GM19351 (cell line): Measurements from ENCODE around the gene CA12.

Experiments
- ATAC-seq: cut with Tn5 transposase; IDR thresholded peaks from one replicate; pipeline ENCODE4 v1.9.1; 2021; ENCODE audit warnings: mild to moderate bottlenecking, moderate library complexity; ENCODE audit not compliant: unreplicated experiment

The CA12 gene

DNA sequence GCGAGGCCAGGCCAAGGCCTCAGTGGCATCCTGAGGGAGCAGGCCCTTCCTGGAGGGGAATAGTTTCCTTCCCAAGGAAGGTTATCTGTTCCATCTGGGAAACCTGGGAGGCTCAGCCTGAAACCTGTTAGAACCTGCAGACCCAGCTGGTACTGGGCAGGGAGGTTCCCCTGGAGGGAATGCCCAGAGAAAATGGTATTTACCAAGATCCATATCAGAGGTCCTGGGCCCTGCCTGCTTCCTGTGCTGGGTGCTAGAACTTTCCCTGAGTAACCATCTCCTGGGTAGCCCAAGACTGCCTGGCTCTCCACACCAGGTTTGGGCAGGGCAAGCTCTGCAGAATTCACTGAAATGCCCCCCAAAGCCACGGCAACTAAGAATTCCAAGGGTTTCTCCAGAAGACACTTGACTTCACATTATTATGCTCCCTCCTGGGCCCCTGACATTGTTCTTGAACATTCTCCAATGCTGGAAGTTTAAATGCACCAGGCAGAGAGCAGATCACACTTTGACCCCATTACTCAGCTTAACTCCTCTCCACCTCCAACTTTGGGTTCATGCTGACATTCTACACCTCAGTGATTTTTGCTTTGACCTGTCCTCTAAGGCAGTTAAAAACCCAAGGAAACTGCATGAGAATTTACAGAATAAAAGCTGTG is 2.0 kb downstream of the CA12 start:
- no peak for ATAC-seq

DNA sequence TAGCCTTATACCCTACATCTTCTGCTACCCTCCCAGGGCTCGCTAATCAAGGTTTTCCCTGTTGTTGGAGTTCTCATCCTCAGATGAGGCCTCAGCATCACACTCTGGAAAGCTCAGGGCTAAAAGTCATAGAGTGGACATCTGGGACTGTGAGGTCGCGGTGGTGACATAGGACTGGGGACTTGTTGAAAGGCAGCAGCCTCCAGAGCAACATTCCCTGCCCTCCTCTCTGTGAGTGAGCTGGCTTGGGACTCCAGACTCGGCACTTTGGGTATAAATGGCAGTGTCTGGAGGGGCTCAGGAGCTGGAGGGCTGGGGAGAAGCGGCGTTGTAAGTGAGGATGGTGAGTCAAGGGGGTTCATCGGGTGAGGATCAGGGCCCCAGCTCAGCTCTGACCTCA is 2.7 kb downstream of the CA12 start:
- ATAC-seq: no peak

GRCh38 chr15:63374686-63375520 is 6.7 kb downstream of the CA12 start:
- no peak for ATAC-seq

GRCh38 chr15:63373866-63374548 is 7.6 kb downstream of the CA12 start:
- no peak for ATAC-seq

- no peak for ATAC-seq
These were observed 8.3 kb downstream of the CA12 start for GRCh38 chr15:63373330-63373729.

GRCh38 chr15:63372753-63373152 is 8.9 kb downstream of the CA12 start:
- no peak for ATAC-seq

DNA sequence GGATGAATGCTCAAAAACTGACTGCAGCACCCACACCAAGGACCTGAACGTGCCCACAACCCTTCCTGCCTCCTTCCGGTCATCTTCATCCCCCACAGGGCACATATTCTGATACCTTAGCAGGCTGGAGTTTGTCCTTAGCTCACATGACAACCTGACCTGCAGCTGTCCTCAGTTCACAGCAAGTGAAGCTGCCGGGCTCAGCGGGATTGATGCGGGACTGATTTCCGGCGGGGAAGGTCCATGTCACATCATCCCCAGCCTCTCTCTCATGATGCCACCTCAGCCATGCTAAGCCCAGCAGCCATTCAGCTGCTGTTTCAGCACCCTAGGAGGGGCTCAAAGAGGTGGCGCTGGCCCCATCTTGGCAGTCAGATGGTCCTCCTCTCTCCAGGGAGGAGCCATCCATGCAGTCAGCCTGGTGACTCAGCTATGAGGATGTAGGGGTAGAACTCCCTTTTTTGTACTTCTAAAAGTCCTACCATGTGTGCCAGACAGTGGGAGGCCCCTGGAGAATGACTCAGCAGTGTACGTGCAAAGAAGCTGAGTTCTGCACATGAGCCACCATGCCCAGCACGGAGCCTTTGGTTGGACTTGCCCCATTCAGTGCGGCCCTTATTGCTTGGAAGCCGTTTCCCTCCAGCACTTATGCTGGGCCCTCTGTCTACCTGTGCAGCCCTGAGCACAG is 9.5 kb downstream of the CA12 start:
- no peak for ATAC-seq

DNA sequence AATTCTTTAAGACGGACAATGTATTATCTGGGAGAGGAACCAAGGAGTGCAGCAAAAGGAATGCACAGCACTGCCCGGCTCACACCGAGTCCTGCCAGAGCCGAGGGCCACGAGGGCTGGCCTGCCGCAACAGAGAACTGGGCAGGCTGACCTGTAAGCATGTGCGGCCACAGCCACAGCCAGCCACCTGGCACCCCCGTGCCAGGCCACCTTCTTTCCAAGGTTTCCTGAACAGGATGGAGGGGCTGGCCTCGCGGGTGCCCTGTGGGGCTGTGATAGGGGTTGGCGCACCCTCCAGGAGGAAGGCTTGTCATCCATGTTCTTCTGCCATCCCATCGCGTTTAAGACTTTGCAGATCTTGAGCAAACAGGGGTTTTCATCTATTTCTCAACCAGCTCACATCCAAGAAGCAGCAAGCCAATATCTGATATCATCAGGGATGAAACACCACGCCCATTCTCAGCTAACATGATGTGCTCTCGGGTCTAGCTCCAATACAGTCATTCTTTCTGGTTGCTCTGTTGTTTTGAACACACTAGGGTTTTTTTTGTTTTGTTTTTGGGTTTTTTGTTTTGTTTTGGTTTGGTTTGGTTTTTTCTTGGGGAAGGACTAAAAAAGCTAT is 10.2 kb downstream of the CA12 start:
- no peak for ATAC-seq

- ATAC-seq: no peak
These were observed 10.9 kb downstream of the CA12 start for GRCh38 chr15:63370764-63371163.

GRCh38 chr15:63369781-63370180 is 11.9 kb downstream of the CA12 start:
- ATAC-seq: no peak

- ATAC-seq: no peak
These were observed 12.3 kb downstream of the CA12 start for GRCh38 chr15:63369296-63369695.

DNA sequence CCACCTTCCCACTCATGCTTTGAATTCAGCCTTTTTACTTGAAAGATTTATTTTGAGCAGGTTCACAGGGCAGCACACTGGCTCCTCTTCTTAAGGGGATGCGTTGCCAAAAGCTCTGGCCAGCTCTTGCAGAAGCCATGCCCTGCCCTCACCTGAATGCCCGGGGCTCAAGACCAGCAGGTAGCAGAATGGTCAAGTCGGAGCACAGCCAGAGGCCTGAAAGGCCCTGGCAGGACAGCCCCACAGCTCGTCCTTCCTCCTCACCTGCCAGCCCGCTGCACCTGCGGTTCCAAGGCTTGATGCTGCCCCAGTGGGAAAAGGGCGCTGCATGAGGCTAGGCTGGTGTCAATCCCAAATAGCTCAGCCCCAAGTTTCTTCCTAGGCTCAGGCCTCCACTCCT is 13.1 kb downstream of the CA12 start:
- no peak for ATAC-seq

GRCh38 chr15:63367900-63368299 is 13.7 kb downstream of the CA12 start:
- no peak for ATAC-seq

DNA sequence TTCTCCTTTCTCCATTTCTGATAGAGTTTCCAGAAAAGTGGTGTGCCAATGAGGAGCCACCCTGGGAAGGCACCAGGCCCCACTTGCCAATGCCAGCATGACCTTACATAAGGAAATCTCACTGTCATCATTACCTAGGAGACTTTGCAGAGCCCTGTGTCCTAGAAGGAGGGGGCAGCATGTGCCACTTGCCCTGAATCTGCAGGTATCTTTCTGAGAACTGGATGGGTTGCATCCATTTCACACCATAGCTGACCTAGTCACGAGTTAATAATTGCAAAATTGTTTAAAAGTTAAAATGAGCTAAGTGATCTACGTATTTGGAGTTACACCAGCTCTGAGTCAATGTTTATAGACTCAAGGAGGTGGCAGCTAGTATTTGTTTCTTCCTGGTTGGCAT is 14.3 kb downstream of the CA12 start:
- no peak for ATAC-seq

DNA sequence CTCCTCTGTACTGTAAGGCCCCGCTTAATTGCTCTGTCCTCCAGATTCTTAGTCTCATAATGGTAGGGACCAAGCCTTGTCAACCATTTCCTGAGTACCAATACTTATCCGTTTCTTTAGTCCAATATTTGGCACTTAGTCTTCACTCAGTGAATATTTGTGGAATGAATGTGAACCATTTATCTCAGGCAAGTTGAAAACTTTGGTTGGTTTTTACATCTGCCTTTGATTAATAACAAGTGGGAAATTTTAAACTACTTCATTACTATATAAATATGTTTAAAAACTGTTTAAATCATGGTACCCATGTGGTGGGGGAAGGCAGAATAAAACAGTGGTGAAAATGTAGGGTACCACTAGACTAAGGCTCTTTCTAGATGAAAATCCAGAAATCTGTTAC is 15.2 kb downstream of the CA12 start:
- no peak for ATAC-seq

DNA sequence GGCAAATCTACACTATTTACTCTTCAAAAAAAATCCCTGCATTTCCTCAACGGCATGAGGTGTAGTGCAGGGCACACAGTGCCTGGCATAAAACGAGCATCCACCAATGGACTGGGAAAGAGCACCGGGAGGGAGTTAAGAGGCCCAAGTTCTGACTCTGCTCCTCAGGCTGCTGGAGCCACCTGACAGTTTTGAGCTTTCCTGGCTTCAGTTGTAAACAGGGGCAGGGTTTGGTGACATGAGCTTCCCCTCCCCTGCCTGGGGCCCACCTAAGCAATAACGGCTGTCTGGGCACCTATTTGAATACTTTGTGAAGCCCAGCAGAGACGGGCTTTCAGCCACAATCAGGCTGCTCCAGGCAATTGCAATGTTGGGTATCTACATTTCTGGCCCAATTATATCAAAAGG is 16.4 kb downstream of the CA12 start:
- no peak for ATAC-seq

GRCh38 chr15:63364399-63365272 is 17.0 kb downstream of the CA12 start:
- no peak for ATAC-seq

DNA sequence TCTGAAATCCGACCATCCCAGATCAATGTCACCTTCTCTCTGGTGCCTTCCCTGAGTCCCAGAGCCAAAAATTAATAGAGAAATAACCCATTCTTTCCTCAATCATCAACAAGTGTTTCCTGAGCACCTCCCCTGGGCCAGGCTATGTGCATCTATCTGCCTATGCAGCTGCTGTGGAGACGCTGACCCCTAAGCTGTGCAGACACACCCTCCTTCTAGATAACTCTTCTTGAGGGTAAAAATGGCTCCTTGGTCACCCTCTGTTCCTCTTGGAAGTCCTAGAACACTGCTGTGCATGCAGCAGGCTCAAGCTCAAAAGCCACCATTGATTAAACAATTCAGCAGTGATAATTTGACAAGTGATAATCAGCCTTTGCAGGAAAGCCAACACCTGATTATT is 18.4 kb downstream of the CA12 start:
- no peak for ATAC-seq

- no peak for ATAC-seq
These were observed 18.8 kb downstream of the CA12 start for GRCh38 chr15:63362885-63363284.

DNA sequence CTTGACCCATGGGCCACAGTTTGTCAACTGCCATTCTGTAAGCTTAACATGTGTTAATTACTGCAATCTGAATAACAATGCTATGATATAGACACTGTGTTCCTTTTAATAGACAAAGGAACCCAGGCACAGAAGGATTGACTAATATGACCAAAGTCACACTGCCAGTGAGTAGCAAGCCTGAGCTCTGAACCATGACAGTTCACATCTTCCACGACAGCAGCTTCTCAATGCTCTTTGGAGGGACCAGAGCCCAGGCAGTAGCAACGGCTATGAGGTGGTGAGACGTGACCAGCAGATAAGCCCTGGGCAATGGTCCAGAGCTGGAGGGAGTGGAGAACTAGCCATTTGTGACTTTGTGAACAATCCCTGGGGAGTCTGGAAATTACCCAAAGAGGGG is 19.4 kb downstream of the CA12 start:
- ATAC-seq: no peak
